HepG2 (cell line): ENCODE results near the gene PGAP3. TPM values are rescaled to one million over a fixed set of nuclear protein-coding genes. Genes with fewer than 3 reads are reported as not detected.

ENCODE experiments used
- AHDC1 ChIP-seq: sonication (generic); formaldehyde crosslinking; IDR thresholded peaks from 2 replicates; pipeline ENCODE4 v1.5.1; 2020; ENCODE audit warnings: mild to moderate bottlenecking, missing genetic modification reagents, borderline replicate concordance
- CEBPB ChIP-seq: IDR thresholded peaks from 2 replicates; pipeline ENCODE4 v1.6.1; 2011; ENCODE audit warnings: low read depth, low read length, improper control_type of control experiment, borderline replicate concordance
- GATA4 ChIP-seq: sonication (generic); IDR thresholded peaks from 2 replicates; pipeline ENCODE4 v1.6.1; 2016; ENCODE audit warnings: antibody characterized with exemption, low read depth, borderline replicate concordance
- HNRNPH1 ChIP-seq: fragments of 200-400 bp; formaldehyde crosslinking; optimal IDR thresholded peaks from 2 replicates; pipeline ENCODE3; 2017; ENCODE audit warnings: mild to moderate bottlenecking, low read depth, low read length
- IKZF5 ChIP-seq: IDR thresholded peaks from 2 replicates; pipeline ENCODE4 v1.6.1; 2018; ENCODE audit warnings: missing genetic modification reagents, mild to moderate bottlenecking, missing compliant biosample characterization
- KDM6A ChIP-seq: IDR thresholded peaks from 2 replicates; pipeline ENCODE4 v1.6.1; 2016; ENCODE audit warnings: low read depth
- MAZ ChIP-seq, 2 experiments: sonication (generic) in 1 of 2; formaldehyde crosslinking in 1 of 2; IDR thresholded peaks; 2 replicates each; pipeline versions ENCODE4 v1.5.0 to v1.6.1; 2012 to 2020; ENCODE audit warnings: low read depth in 2 of 2, mild to moderate bottlenecking in 2 of 2, borderline replicate concordance in 1 of 2, improper control_type of control experiment in 1 of 2, low read length in 1 of 2, missing genetic modification reagents in 1 of 2, moderate library complexity in 1 of 2
- NCOA5 ChIP-seq: sonication (generic); formaldehyde crosslinking; IDR thresholded peaks from 2 replicates; pipeline ENCODE4 v1.4.0; 2020; ENCODE audit warnings: missing genetic modification reagents
- PRMT3 ChIP-seq: sonication (generic); formaldehyde crosslinking; IDR thresholded peaks from 2 replicates; pipeline ENCODE4 v1.8.1; 2022; ENCODE audit warnings: low read depth, mild to moderate bottlenecking, moderate library complexity, missing genetic modification reagents, borderline replicate concordance
- PRPF4 ChIP-seq: fragments of 200-400 bp; formaldehyde crosslinking; IDR thresholded peaks from 2 replicates; pipeline ENCODE4 v1.6.1; 2016; ENCODE audit warnings: low read length, low read depth; ENCODE audit not compliant: poor library complexity, severe bottlenecking
- SIN3A ChIP-seq: IDR thresholded peaks from 2 replicates; pipeline ENCODE4 v1.6.1; 2011; ENCODE audit warnings: low read depth, mild to moderate bottlenecking, control low read depth, low read length, borderline replicate concordance
- SMC3 ChIP-seq: IDR thresholded peaks from 2 replicates; pipeline ENCODE4 v1.6.1; 2011; ENCODE audit warnings: low read length, improper control_type of control experiment
- SOX13 ChIP-seq, 3 experiments: fragments of 450-650 bp in 1 of 3; sonication (generic) in 1 of 3; formaldehyde crosslinking in 1 of 3; IDR thresholded peaks in 2 of 3; conservative IDR thresholded peaks in 1 of 3; 2 replicates each; pipeline versions ENCODE4 v1.5.0 to v1.6.1; 2016 to 2020; ENCODE audit warnings: antibody characterized with exemption in 1 of 3, mild to moderate bottlenecking in 1 of 3, missing compliant biosample characterization in 1 of 3, missing genetic modification reagents in 1 of 3, moderate library complexity in 1 of 3
- YY1 ChIP-seq: IDR thresholded peaks from 2 replicates; pipeline ENCODE4 v1.6.1; 2011; ENCODE audit warnings: low read length, low read depth, moderate library complexity, mild to moderate bottlenecking; ENCODE audit not compliant: insufficient read depth, insufficient replicate concordance
- ZFAT ChIP-seq: sonication (generic); formaldehyde crosslinking; conservative IDR thresholded peaks from 2 replicates; pipeline ENCODE4 v1.8.1; 2023; ENCODE audit warnings: missing genetic modification reagents, inconsistent platforms
- ZMAT3 ChIP-seq: sonication (generic); formaldehyde crosslinking; conservative IDR thresholded peaks from 2 replicates; pipeline ENCODE4 v1.7.0; 2021; ENCODE audit warnings: missing genetic modification reagents
- ZNF441 ChIP-seq: sonication (generic); formaldehyde crosslinking; IDR thresholded peaks from 2 replicates; pipeline ENCODE4 v1.7.0; 2021; ENCODE audit warnings: missing genetic modification reagents, borderline replicate concordance
- ZNF768 ChIP-seq: sonication (generic); formaldehyde crosslinking; IDR thresholded peaks from 2 replicates; pipeline ENCODE4 v1.4.0; 2020; ENCODE audit warnings: missing genetic modification reagents
- ZNF816 ChIP-seq: sonication (generic); formaldehyde crosslinking; IDR thresholded peaks from 2 replicates; pipeline ENCODE4 v1.8.0; 2022; ENCODE audit warnings: missing genetic modification reagents, mild to moderate bottlenecking, borderline replicate concordance
- ZSCAN20 ChIP-seq: sonication (generic); formaldehyde crosslinking; IDR thresholded peaks from 2 replicates; pipeline ENCODE4 v1.4.0; 2020; ENCODE audit warnings: missing genetic modification reagents, mild to moderate bottlenecking, borderline replicate concordance
- polyA plus RNA-seq, 8 experiments: library from polyadenylated mRNA; depleted of rRNA in 3 of 8; stranded (reverse) in 7 of 8; unstranded in 1 of 8; fragments of >200 nt; fragmentation: Illumina TruSeq in 4 of 8; extraction: Trizol in 4 of 8; gene quantifications; 2 replicates each; pipeline versions ENCODE4 v1.2.1 to v1.2.3, GENCODE V29; 2011 to 2016; ENCODE audit warnings: low read depth in 4 of 8, missing spikeins in 1 of 8, mixed read lengths in 1 of 8; ENCODE audit not compliant: insufficient read depth in 1 of 8
- total RNA-seq, 5 experiments: library from RNA; depleted of rRNA; stranded (reverse); fragments of >200 nt; fragmentation: Illumina TruSeq; extraction: Trizol; gene quantifications; 2 replicates each; pipeline ENCODE4 v1.2.3, GENCODE V29; 2016; ENCODE audit warnings: low read depth in 1 of 5
- TF ChIP-seq, protein P1 (sequence below): sonication (generic); formaldehyde crosslinking; IDR thresholded peaks from 2 replicates; pipeline ENCODE4 v1.9.0; 2021; ENCODE audit warnings: missing genetic modification reagents, mild to moderate bottlenecking, borderline replicate concordance

Gene PGAP3
- total and polyA plus RNA-seq, 2 of the 13 experiments (the other 11 are each of a cell fraction or from before 2014, with no cell fraction given): 11.9 to 14.6 TPM

DNA sequence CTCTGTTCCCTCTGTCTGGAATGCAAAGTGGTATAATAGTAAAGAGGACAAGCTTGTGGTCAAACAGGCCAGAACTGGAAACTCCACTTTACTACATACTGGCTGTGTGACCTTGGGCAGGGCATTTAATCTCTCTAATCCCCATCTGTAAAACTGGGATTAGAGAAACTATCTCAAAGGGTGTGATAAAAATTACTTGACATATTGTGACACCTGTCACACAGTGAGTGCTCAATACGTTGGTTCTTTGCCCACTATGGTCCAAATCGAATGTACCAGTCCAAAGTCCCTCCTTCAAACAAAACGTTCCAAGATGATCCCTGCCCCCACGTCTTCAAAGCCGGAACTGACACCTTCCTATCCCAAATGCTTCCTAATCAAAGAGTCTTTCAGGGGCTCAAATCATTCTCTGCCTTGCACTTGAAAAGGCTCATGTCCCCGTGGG lies 734 bp downstream of the PGAP3 start (continued):
- TF ChIP-seq YY1 (no peak), GATA4 (no peak), NCOA5 (CRISPR knock-in tag) (no peak), ZNF816 (CRISPR knock-in tag) (no peak; the same call in 1 of the 2 replicates), SMC3 (no peak), KDM6A (CRISPR knock-in tag) (peak; percentile 63; the same call in 1 of the 2 replicates), SIN3A (no peak), ZSCAN20 (no peak), ZNF441 (no peak; the same call in 1 of the 2 replicates), AHDC1 (peak; percentile 34; the same call in 1 of the 2 replicates), CEBPB (no peak), ZFAT (CRISPR knock-in tag) (no peak), ZNF768 (no peak), SOX13 (IDR thresholded peaks at IDR 0.05) (peak; percentile 50; the same call in 1 of the 2 replicates), SOX13 (CRISPR knock-in tag; conservative IDR thresholded peaks at IDR 0.05 in 1 of 2, IDR thresholded peaks at IDR 0.05 in 1 of 2) (peak in 1 of 2 experiments; percentile 69; a peak in 2 of 4 replicates), ZMAT3 (CRISPR knock-in tag) (no peak), MAZ (IDR thresholded peaks at IDR 0.05; ENCODE audit: borderline replicate concordance, low read depth, low read length) (no peak), MAZ (CRISPR knock-in tag; IDR thresholded peaks at IDR 0.05; ENCODE audit: low read depth) (no peak), PRPF4 (no peak), IKZF5 (CRISPR knock-in tag) (no peak; the same call in 1 of the 2 replicates), PRMT3 (CRISPR knock-in tag) (no peak), HNRNPH1 (no peak)
- TF ChIP-seq, protein P1, sequence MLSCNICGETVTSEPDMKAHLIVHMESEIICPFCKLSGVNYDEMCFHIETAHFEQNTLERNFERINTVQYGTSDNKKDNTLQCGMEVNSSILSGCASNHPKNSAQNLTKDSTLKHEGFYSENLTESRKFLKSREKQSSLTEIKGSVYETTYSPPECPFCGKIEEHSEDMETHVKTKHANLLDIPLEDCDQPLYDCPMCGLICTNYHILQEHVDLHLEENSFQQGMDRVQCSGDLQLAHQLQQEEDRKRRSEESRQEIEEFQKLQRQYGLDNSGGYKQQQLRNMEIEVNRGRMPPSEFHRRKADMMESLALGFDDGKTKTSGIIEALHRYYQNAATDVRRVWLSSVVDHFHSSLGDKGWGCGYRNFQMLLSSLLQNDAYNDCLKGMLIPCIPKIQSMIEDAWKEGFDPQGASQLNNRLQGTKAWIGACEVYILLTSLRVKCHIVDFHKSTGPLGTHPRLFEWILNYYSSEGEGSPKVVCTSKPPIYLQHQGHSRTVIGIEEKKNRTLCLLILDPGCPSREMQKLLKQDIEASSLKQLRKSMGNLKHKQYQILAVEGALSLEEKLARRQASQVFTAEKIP (CRISPR knock-in tag): no peak
